ENCODE data around the gene TMEM200C. TPM values are rescaled to one million over a fixed set of nuclear protein-coding genes. Genes with fewer than 3 reads are reported as not detected.

Gene TMEM200C
- total RNA-seq, 1 experiment from 2014 or later, result 1.9 TPM

- DNase-seq (ENCODE audit: extremely low read depth, low read depth), result no peak
Measured at GRCh38 chr18:5839102-5839501, 56.2 kb downstream of the TMEM200C start.

Small RNAs within 50 kb of the gene (small RNA-seq; reads per million reads assigned to genes)
- 0 reads per million in 2 experiments for gene MIR3976

All from NCI-H460 (cell line).